HG02884 (cell line): Measurements from ENCODE around the gene CTAGE4.
"Not testable (repeated sequence)": the region's sequence is repeated elsewhere in the genome, so short reads cannot be mapped to it uniquely, and the experiment has no call there.

Source experiments
- ATAC-seq: cut with Tn5 transposase; IDR thresholded peaks from one replicate; pipeline ENCODE4 v1.9.1; 2021; ENCODE audit warnings: mild to moderate bottlenecking, moderate library complexity; ENCODE audit not compliant: unreplicated experiment

Gene CTAGE4

GRCh38 chr7:144183166-144183565, at the start of gene CTAGE4:
TSS of gene CTAGE4 (plus strand) at chr7:144183466. CDS start at chr7:144183504, 38 bp downstream.
- ATAC-seq, result not testable (repeated sequence)

- ATAC-seq, result no peak
These were observed 49.1 kb upstream of the CTAGE4 start for GRCh38 chr7:144134116-144134515.

- no peak for ATAC-seq
These were observed 45.8 kb upstream of the CTAGE4 start for GRCh38 chr7:144137501-144137900.

- ATAC-seq, result no peak
These were observed 41.1 kb upstream of the CTAGE4 start for GRCh38 chr7:144142187-144142586.

GRCh38 chr7:144144426-144144825, 38.8 kb upstream of the CTAGE4 start:
- ATAC-seq, result no peak

- no peak for ATAC-seq
These were observed 34.9 kb upstream of the CTAGE4 start for GRCh38 chr7:144148224-144148827.

- no peak for ATAC-seq
These were observed 24.4 kb upstream of the CTAGE4 start for GRCh38 chr7:144158861-144159260.

GRCh38 chr7:144164784-144165183, 18.5 kb upstream of the CTAGE4 start:
- ATAC-seq, result no peak

GRCh38 chr7:144171594-144172350, 11.5 kb upstream of the CTAGE4 start:
- ATAC-seq, result not testable (repeated sequence)

- ATAC-seq, result no peak
These were observed 8.7 kb upstream of the CTAGE4 start for GRCh38 chr7:144174613-144175012.

- peak; percentile 96 for ATAC-seq
These were observed 4.7 kb upstream of the CTAGE4 start for GRCh38 chr7:144178380-144179164.

- ATAC-seq, result peak; percentile 37
These were observed 4.1 kb upstream of the CTAGE4 start for GRCh38 chr7:144179165-144179479.

GRCh38 chr7:144187848-144188247, 4.6 kb downstream of the CTAGE4 start:
- ATAC-seq, result not testable (repeated sequence)

- not testable (repeated sequence) for ATAC-seq
These were observed 5.4 kb downstream of the CTAGE4 start for GRCh38 chr7:144188578-144189171.

GRCh38 chr7:144193782-144194181, 10.5 kb downstream of the CTAGE4 start:
- ATAC-seq, result not testable (repeated sequence)

- ATAC-seq, result not testable (repeated sequence)
These were observed 11.2 kb downstream of the CTAGE4 start for GRCh38 chr7:144194453-144194852.

- peak; percentile 51 for ATAC-seq
These were observed 12.1 kb downstream of the CTAGE4 start, which contains the start of gene ARHGEF35 for GRCh38 chr7:144195212-144195872. TSS of gene ARHGEF35 (minus strand) at chr7:144195833. CDS start at chr7:144188383, 7,450 bp downstream.

GRCh38 chr7:144198934-144199333, 15.7 kb downstream of the CTAGE4 start:
- ATAC-seq, result not testable (repeated sequence)

GRCh38 chr7:144201978-144202377, 18.7 kb downstream of the CTAGE4 start:
- ATAC-seq, result not testable (repeated sequence)

- ATAC-seq, result not testable (repeated sequence)
These were observed 19.8 kb downstream of the CTAGE4 start for GRCh38 chr7:144203086-144203485.

GRCh38 chr7:144205306-144205705, 22.0 kb downstream of the CTAGE4 start:
- ATAC-seq, result not testable (repeated sequence)
